GM21381 (cell line): Measurements from ENCODE around the gene PIK3R6.
"Not testable (repeated sequence)": the region's sequence is repeated elsewhere in the genome, so short reads cannot be mapped to it uniquely, and the experiment has no call there.

ENCODE experiments used
- ATAC-seq: cut with Tn5 transposase; IDR thresholded peaks from one replicate; pipeline ENCODE4 v1.9.1; 2021; ENCODE audit warnings: mild to moderate bottlenecking, moderate library complexity; ENCODE audit not compliant: unreplicated experiment

The PIK3R6 gene

DNA sequence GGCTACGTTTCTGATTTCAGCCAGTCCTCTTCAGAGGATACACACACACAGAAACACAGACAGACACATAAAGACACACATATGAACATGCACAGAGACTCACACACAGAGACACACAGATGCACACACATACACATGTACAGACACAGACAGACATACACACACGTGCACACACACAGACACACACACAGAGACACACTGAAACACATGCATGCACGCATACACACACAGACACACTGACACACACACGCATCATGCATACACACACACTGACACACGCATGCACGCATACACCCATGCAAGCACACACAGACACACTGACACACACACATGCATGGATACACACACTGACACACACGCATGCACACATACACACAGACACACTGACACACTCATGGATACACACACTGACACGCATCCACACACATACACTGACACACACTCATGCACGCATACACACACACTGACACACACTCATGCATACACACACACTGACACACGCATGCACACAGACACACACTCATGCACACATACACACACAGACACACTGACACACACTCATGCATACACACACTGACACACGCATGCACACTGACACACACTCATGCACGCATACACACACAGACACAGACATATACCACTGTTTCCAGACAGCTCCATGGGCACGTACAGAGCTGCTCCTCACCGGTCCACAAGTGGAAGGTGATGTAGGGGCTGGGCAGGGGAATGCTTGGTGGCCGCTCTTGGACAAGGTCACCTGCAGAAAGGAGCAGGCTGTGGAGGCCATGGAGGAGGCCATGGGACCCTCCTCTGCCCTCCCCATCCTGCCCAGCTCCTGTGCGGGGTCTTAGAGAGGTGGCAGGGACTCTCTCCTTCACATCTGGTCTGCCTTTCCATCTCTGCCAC lies 38.2 kb downstream of the PIK3R6 start:
- no peak for ATAC-seq

DNA sequence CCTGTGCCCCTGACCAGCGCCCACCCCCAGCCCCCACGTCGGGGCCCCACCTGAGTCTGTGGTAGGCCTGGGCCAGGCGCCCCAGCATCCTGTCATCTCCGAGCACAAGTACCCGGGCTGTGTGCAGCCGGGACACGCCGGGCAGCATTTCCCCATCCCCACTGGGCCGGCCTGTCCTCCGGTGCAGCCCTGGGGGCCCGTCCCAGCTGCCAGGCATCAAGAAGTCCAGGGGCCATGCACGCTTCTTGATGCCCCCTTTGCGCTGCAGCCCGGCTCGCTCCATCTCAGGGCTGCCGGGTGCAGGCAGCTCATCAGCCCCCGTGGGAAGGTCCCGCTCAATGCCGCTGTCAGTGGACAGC lies 39.0 kb downstream of the PIK3R6 start:
- ATAC-seq, result no peak

DNA sequence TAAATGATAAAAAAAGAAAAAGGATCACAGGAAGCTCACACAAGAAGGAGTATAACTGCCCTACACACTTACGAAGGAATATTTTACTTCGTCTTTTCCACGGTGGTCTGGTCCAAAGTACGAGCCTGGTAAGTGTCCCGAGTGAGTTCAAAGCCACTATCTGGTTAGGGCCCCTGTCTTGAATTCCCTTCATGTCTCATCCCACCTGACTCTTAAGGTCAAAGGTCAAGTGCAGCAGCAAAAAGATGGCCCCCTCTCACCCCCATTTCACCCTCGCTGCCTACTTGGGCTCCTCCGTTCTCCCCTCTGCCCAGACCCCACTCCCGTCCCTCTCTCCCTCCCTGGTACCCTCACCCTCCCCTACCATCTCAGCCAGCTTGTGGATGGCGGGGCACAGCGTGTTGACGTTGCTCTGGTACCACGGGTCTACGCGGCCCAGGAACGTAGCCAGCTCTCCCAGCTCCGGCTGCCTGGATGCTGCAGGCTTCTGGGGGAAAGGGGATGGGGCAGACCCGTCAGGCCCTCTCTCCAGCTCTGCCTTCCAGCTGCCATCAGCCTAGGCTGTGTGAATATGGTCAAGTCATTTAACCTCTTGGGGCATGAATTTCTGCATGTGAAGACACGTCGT lies 40.6 kb downstream of the PIK3R6 start:
- ATAC-seq, result no peak

DNA sequence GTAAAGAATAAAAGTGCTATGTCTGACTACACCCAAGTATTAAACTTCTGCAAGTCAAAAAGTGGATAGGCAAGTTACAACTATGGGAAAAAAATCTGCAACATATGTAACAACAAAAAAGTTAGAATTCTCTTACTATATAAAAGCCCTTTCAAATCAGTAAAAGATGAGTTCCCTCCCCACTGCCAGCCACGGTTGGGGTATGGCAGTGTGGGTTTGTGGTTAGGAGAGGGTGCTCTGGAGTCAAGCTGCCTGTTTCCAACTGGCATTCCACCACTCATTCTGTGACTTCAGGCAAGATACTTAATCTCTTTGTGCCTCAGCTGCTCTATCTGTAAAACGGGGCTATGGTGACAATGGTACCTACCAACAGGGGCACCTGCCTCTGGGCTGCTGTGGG lies 41.7 kb downstream of the PIK3R6 start:
- ATAC-seq, result no peak

DNA sequence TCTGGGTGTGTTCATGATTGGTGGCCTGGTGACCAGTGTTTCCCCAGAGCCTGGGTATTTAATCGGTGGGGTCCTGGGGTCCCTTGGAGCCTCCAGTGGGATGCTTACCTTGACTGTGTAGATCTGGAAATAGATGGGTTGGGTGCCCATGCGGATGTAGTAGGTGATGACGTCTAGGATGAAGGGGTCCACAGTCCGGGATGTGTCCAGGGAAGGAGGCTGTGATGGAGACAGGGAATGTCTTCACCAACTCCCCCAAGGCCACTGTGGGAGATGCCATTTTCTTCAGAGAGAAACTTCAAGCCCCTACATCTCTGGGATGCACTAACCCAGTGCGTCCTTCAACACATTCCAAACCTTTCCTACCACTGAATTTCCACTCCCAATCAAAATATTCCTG lies 44.2 kb downstream of the PIK3R6 start:
- no peak for ATAC-seq

DNA sequence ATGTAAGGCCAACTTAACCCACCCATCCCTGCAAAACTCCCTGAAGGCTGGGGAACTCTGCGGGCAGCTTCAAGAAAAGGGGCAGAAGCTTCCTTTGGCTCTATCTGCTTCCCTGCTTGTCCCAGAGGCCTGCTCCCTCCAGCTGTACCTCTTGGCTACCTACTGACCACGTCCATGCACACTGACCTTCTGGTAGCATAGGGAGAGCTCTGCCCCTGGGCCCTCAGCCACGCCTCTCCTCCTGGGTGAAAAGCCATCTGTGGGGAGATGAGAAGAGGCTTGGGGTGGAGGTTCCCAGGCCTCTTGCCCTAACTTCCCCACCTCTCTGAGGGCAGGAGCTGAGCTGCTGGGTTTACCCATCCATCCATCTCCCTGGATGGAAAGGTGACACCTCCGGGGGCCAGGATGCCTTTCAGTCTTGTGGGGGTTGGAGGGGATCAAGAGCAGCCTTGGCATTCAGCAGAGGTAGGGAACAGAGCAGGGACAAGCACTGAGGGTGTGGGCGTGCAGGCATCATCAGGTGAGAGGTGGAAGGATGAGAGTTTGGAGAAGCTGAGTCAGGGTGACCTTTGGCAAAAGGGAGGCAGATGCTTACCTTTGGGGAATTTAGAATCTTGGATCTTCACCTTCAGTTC lies 45.0 kb downstream of the PIK3R6 start:
- ATAC-seq, result no peak

DNA sequence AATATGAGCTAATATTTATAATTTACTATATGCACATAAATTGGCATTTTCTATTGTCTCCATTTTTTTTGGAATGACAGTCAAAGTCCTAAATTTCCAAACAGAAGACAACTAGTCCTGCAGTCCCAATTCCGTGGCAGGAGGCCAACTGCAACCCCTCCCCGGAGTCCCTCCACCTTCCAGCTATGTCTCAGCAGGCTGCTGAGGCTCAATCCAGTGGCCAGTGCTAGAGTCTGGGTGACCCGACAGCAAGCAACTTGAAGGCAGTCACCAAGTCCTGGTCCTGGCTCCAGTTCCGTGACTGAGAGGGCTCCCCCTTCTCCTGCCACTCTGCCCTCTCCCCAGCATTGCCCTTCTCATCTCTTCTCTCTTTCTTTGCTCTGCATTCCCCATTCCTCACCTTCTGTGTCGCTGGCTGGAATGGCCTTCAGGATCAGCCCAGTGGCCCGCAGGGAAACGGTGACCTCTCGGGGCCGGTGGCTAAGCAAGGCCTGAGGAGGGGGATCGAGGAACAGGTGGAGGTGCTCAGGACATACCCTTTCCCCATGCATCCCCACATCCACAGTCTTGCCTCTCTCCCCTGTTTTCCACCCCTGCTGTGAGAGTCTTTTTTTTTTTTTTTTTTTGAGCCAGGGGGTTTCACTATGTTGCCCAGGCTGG lies 45.9 kb downstream of the PIK3R6 start:
- ATAC-seq, result no peak

DNA sequence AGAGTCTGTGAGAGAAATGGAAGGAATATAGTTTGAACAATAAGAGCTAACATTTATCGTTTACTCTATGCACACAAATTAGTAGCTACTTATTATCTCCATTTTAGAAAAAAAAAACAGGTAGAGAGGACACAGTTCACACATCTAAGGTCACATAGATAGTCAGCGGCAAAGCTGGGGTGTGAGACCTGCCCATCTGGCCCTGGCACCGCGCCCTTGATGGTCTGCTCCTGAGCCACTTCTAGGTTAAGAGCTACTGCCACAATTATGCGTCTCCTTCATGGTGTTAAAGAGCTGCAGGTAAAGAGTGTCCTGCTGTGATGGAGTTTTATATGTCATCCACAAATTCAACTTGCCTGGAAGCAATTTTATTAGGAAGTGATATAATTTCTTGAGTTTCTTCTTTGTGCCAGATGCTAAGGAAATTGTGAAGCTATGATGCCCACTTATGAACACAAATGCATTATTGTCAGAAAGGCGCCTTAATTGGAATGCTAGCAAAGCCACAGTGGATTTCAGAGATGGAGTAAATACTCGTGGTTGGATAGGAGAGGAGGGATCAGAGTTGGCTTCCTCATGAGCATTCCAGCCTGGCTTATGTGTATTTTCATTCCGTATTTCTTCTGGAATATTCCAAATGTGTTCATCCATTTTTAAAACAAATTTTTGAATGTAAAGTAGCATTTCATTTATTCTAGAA lies 47.0 kb downstream of the PIK3R6 start:
- ATAC-seq, result no peak

DNA sequence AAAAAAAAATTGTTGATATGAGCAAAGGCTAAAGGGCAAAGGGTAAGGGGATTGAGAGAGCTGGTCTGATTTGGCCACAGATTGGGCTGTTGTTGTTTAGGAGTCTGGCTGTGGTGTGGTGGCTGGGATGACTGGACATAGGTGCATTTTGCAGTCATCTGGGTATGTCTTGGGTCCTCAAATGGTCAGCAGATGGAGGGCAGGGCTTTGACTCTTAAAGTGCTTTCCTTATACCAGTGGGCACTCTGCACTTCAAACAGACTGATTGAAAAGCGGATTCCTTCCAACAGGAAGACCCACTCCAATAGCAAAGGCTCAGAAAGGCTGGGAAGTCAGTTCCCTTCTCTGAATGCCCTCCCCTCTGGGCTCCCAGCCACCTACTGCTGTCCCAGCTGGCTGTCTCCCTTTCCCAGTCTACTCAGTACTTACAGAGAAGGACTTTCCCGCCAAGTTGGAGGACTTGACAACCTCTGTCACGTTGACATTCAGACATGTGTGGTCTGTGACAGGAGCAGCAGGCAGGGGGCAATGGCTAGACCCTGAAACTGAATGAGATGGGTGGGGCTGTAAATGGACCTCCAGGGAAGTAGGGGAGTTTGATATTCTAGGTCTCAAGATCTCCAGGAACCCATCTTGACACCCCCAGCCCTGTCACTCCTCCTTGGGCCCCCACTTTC lies 48.7 kb downstream of the PIK3R6 start:
- no peak for ATAC-seq

DNA sequence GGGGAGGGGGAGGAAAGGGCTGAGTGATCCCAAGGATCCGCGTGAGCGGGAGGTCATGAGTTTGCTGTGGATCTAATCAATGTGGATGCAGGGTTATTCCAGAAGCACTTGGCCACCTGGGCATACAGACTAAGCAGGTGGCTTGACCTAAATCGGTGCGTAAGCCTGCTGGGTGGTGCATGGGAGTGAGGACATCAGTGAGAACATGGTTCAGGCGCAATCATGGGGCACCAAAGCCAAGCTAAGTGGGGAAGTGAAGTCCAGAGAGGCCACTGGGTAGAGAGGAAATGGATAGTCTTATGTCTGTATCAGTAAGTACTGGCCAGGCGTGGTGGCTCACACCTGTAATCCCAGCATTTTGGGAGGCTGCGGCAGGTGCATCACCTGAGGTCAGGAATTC lies 49.4 kb downstream of the PIK3R6 start:
- no peak for ATAC-seq

DNA sequence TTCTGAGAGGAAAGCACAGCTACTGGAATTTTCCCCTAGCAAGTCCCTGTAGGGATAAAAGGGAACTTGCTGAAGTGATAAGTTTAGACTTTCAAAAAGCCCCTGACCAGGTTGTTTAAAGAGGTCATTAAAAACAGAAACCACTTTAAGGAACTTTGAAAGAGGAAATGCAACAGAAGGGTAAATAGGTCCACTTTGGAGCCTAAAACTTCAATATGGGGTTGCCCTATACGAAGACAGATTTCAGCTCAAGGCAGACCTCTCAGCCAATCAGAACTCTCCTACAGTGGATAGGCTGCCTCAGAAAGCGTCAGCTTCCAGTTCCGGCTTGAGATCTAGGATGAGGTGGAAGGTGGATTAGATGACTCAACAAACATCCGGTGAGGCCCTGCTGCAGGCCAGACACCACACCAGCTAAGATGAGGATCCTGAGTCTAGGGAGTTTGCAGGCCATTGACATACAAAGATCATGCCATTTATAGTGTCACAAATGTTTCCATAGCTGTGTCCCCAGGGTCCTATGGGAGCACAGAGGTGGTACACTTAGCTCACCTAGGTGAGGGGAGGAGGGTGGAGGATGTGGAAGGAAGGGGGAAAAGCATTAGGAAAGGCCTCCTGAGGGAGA lies 60.4 kb downstream of the PIK3R6 start:
- peak; percentile 81 for ATAC-seq

DNA sequence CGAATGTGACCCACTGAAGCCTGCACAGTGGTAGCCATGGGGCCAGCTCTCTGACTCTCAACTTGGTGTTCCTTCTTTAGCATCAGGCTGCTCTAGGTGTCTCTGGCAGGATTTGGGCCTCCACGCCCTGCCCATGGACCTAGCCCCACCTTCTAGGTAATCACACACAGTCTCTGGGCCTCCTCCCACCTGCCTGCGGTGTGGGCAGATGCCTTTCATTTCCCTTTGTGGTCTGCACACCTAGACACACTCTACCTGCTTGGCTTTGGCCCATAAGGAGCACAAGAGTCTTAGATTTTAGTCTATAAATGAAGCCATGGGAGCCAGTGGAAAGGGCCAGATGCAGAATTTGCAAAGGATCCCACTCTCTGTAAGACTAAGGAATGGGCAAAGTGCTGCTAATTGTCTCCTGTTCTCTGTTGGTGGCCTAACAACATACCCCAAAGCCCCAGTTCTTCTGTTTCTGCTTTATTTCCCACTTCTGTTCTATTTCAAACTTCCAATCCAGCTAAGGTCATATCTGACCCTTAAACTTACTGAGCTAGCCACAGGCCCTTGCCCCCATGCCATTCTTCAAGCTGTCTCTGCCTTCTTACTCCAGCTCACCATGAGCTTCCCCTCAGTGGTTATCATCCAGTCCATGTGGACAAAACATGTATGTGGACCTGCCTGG lies 61.1 kb downstream of the PIK3R6 start:
- ATAC-seq, result peak; percentile 27

DNA sequence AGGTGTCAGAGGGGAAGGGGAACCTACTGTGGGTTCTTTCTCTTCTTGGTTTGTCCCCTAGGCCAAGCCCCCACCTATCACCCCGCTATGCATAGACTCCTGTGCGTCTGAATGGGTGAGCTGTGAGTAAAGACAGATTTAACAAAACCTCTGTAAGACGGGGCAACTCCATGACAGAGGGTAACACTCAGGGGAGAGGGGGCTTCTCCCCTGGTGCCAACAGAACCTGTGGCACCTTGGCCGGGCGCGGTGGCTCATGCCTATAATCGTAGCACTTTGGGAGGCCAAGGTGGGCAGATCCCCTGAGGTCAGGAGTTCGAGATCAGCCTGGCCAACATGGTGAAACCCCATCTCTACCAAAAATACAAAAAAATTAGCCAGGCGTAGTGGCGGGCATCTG lies 62.1 kb downstream of the PIK3R6 start:
- not testable (repeated sequence) for ATAC-seq

DNA sequence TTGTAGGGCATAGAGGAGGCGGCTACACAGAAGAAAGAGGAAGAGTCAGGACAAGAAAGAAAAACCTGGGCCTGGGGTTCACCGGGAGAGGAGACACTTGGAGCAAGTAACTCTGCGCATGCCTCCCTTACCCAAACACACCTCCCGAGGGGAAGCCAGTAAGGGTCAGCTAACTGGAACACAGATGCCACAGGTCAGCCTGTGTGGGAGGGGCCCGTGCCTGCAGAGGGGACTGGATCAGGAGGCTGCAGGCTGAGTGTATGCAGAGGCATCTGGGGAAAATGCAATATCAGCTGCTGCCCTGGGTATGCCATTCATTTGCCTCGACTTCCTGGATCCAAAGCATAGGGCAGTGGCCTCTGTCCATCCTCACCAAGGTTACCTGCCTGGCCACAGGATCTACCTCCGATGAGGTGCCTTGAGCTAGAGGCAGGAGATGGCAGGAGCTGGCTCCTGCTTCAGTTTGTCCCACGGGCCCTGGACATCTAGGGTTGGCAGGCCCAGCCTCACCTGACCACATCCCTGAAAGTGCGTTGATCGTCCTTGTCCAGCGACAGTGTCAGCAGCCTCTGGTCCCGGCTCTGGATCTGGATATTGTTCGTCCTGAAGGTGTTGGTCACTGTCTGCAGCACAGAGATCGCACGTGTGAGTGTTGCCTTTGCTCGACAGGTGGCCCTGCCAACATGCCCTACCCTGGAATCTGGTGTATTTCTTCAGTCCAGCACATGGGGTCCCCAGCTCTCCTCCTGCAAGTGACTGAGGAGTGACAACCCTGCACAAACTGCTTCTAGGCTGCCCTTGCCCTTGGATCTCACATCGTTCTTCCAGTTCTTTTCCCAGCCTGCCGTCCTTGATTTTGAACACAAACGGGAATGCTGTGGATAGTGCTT lies 63.7 kb downstream of the PIK3R6 start:
- no peak for ATAC-seq

DNA sequence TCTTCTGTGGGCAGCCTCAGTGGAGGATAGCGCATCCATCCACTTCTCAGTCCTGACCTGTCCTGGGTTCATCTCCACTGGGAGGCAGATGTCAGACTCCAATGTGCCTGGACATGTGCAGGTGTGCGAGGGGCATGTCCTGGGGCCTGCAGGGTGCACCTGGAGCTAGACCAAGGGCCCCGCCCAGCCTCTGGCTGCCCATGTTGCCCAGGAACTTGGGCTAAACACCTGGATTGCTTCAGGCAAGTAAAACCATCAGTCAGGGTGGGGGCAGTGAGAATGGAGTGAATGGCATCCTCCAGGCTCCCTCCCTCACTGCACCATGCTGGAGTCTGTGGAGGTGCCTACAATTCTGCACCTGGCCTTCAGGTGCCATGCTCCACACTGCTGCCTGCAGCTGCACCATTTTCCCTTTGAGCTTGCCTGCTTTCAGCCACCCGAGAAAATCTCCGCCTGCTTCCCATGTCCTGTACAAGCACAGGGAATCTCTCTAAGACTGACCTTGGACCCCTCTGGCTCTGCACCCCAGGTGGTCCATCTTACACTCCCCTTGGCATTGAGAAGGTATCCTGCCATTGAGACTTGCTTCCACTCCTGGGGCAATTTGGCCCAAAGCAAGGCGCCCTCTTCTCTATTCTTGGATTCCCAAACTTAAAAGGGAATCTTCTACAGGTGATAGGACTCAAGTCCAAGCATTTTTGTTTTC lies 66.2 kb downstream of the PIK3R6 start:
- no peak for ATAC-seq

DNA sequence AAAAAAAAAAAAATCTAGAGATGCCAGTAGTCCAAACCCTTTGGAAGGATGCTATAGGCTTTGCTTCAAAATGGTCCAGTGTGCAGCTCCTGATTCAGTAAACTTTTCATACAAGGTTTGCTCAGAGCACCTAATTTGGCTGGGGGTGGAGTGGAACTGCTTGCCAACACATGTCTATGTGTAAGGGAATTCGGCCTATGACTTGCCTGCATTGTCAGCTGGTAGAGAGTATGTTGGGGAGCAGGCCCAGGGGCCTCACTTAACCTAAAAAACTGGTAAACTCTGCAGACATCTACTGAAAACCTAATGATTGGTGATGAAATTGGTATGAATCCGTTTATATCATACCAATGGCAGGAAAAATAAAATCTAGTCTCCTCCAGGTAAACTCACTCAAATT lies 66.8 kb downstream of the PIK3R6 start:
- ATAC-seq, result no peak

DNA sequence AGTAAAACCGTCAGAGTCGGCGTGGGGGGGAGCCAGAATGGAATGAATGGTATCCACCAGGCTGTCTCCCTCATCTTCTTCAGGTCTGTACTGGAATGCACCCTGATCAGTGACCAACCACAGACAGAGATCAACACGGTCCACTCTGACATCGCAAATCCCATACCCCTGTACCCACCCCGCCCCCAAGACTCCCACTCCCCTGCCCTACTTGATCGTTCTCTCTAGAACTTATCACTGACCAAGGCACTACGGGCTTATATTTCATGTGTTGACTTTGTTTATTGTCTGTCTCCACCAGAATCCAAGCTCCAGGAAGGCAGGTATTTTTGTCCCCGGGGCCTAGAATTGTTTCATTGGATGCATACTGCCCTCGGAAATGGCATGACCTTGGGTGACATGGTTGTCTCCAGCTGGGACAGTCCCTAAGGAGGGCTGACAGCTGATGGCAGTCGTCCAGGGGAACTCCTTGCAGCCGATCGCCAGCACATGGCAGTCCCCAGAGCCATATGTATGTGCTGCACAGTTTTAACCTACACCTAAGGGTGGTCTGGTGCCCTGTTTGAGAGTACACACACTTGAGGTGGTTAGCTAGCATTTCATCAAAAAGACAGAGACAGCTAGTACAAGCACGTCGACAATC lies 67.8 kb downstream of the PIK3R6 start:
- no peak for ATAC-seq
